HPDE6-E6E7 (cell line): Measurements from ENCODE around the gene EEF2K.
A peak's percentile ranks its signal among the peaks of the same experiment; 100 is the strongest.
"Not testable (repeated sequence)": the region's sequence is repeated elsewhere in the genome, so short reads cannot be mapped to it uniquely, and the experiment has no call there.

Experiments used
- DNase-seq: peaks from one replicate; pipeline ENCODE4 v3.0.0; 2011; ENCODE audit warnings: missing footprints; ENCODE audit errors: extremely low spot score

Gene EEF2K

DNA sequence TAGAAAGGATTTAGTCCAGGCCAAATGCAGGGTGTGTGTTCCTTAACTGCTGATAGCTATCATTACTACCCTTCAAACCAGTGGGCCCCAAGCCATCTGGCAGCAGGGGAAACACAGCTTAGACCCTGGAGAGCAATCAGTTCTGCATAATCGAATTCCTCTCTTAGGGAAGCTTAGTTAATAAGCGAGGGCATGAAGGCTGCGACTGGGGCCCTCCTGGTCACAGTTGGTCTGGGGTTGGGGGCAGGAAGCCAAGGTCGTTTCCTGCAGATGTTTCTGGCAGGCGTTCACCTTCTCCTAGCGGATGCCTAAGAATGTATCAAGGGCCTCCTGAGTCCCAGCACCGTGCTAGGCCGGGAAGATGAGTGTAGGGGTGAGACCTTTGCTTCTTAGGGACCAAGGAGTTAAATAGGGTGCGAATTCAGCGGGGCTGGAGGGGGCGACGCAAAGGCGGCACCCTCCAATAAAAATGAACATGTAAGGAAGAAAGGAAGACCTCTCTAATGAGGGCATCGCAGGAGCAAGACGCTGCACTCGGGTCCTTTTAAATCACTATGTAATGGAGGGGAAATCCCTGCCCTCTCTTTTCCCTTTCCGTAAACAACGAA, 16.5 kb upstream of the EEF2K start:
- no peak for DNase-seq

GRCh38 chr16:22190081-22190775, 15.8 kb upstream of the EEF2K start:
- peak; percentile 86 for DNase-seq

DNA sequence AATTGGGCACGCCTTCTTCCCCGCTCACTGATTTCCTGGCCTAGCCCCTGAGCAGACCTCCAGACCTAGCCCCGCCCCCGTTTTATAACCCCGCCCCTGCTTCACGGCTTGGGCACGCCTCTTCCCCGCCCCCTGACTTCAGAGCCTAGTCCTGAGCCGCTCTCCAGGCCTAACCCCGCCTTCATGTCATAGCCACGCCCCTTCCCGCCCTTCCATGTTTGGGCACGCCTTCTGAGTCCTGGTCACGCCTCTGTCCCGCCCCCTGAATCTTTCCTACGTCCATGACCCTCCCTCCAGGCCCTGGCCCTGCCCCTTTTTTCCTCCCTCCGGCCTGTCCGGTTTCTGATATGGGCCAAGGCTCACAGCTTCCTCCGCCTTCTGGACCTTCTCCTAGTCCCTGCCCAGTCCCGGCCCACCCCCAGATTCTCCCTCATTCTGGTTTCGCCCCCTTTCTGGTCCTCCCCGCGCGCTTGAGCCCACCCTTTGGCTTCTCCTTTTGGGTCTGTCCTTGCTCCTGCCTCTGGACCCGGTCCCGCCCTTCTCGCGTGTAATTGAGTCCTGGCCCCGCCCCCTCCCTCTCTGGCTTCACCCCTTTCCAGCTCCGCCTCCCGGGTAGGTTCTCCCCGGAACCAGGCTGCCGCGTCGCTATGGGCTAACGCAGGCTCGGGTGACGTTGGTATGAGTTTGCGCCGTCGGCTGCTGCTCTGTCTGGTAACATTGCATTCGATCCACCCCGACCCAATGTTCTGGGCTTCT, 15.1 kb upstream of the EEF2K start:
- peak; percentile 76 for DNase-seq

- no peak for DNase-seq
Observed at GRCh38 chr16:22191532-22192260, 14.4 kb upstream of the EEF2K start.

DNA sequence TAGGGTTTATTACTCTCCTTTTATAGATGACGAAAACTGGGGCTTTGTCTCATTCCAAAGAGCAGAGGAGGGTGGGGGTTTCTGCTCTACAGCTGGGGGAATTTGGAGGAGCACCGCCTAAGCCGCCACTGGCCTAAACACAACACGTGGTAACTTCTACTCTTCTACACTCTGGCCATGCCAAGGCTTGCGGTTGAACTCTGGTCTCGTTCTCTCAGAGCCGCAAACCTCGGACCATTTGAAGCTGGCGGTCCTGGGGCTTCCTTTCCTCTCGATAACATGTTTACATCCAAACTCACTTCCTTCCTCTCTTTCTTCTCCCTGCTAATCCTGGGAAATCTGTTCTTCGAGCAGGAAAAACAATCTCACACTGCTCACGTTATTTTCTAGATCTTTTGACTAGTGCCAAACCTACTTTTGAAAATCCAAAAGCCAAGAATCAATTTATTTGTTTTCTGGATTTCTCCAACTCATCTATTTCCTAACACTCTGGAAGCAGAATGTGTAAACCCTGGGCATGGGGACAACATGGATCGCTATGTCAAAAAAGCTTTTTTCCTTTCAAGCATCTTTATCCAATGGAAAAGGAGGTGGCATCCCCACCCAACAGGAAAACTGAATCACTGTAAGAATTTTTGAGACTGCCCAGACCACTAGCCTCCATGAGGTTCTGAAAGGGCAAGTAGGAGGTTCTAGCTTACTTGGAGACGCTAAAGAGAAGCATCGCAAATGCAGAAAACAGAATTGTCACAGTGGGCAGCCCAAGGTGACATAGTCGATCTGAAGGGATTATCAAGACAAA, 13.6 kb upstream of the EEF2K start:
- DNase-seq = no peak

DNA sequence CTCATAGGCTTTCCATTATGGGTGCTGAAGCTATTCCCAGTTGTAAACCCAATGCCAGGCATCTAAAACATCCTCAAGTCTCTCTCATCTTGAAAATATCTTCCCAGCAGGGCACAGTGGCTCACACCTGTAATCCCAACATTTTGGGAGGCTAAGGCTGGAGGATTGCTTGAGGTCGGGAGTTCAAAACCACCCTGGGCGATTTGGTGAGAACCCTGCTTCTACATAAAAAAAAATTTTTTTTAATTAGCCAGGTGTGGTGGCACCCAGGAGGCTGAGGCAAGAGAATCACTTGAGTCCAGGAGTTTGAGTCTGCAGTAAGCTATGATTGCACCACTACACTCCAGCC, 13.0 kb upstream of the EEF2K start:
- DNase-seq = no peak

DNA sequence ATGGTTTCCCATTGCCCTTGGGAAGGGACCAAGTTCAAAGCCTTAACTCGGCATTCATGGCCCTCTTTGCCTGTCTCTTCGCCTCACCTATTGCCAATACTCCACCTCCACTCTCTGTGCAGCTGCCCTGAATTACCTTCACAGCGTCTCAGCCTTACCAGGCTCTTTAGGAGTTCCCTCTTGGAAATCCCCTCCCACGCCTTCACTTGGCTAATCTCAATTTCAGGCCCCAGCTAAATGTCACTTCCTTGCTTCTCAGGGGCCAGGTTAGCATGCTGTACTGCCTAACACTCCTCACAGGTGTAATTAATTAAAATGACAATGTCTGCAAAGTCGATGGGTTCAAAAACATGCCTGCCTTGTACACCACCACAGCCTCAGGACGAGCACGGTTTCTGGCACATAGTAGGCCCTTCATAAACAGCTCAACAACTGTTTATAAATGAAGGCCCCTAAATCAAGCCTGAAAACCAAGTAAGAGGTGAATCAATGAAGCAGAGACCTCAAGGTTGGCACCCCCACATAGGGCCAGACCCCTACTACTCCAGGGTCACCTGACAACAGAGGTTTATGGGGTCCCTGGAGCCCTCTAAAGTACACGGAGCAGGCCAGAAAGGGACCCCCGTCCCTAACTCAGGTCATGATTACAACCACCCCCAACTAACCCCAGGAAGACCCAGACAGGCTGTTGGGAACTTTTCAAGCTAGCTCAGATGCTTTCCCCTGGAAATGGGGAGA, 11.2 kb upstream of the EEF2K start:
- DNase-seq = no peak

- no peak for DNase-seq
Observed at GRCh38 chr16:22195445-22195694, 10.7 kb upstream of the EEF2K start.

- no peak for DNase-seq
Observed at GRCh38 chr16:22195695-22196558, 10.2 kb upstream of the EEF2K start.

DNA sequence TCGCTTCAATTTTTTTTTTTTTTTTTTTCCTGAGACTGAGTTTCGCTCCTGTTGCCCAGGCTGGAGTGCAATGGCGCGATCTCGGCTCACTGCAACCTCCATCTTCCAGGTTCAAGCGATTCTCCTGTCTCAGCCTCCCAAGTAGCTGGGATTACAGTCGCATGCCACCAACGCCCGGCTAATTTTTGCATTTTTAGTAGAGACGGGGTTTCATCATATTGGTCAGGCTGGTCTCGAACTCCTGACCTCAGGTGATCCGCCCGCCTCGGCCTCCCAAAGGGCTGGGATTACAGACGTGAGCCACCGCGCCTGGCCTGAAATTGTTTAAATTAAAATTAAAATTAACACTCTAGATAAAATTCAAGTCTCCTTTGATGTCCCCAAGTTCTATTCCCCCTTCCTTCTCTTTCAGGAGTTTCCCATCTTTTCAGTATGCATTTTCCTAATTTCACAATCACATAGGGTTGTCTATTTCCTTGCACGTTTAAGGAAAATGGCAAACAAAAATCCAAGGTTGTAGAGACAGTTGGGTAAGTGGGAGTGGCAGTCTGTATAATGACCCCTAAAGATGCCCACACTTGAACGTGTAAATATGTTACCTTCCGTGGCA, 9.4 kb upstream of the EEF2K start:
- DNase-seq = not testable (repeated sequence)

- DNase-seq = no peak
Observed at GRCh38 chr16:22198547-22199293, 7.4 kb upstream of the EEF2K start.

- DNase-seq = no peak
Observed at GRCh38 chr16:22202261-22202637, 3.8 kb upstream of the EEF2K start.

DNA sequence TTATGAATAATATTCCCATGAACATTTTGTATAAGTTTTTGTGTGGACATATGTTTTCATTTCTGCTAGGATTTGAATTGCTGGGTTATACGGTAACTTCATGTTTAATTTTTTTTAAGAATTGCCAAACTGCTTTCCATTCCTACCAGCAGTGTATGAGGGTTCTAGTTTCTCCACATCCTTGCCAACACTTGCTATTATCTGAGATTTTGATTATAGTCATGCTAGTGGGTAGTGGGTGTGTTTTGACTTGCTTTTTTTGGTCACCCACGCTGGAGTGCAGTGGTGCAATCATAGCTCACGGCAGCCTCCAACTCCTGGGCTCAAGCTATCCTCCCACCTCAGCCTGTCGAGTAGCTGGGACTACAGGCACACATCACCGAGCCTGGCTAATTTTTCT, 3.0 kb upstream of the EEF2K start:
- no peak for DNase-seq

DNA sequence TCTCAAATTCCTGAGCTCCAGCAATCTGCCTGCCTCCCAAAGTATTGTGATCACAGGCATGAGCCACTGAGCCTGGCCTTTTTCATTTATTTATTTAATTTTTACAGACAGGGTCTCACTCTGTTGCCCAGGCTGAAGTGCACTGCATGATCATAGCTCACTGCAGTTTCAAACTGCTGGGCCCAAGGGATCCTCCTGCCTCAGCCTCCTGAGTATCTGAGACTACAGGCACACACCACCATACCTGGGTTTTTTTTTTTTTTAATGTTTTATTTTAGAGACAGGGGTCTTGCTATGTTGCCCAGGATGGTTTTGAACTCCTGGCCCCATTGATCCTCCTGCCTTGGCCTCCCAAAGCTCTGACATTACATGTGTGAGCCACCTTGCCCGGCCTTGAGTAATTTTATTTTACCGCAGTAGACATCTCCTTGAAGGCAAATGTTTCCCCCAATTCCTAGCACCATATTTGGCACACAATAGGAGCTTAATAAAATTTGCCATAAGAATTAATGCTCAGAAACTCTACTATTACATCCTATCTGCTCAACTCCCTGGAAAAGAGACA, 1.9 kb upstream of the EEF2K start:
- DNase-seq = no peak

DNA sequence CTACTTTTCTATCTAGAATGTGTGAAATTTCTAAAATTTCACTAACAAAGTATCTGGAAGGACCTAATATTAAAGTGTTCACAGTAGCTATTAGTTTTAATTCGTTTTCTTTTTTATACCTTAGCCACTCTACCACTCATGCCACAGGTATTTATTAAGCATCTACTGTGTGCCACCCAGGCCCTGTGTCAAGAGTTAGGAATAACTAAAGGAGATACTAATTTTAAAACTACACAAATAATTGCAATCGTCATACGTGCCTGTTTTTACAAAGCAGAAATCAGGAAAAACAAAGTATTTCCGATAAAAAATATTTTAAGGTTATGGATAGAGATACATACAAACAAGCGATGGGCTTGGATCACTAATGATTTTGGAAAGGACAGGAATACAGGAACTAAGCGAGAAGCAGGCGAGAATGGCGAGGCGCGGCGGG, 483 bp upstream of the EEF2K start:
- DNase-seq = no peak

DNA sequence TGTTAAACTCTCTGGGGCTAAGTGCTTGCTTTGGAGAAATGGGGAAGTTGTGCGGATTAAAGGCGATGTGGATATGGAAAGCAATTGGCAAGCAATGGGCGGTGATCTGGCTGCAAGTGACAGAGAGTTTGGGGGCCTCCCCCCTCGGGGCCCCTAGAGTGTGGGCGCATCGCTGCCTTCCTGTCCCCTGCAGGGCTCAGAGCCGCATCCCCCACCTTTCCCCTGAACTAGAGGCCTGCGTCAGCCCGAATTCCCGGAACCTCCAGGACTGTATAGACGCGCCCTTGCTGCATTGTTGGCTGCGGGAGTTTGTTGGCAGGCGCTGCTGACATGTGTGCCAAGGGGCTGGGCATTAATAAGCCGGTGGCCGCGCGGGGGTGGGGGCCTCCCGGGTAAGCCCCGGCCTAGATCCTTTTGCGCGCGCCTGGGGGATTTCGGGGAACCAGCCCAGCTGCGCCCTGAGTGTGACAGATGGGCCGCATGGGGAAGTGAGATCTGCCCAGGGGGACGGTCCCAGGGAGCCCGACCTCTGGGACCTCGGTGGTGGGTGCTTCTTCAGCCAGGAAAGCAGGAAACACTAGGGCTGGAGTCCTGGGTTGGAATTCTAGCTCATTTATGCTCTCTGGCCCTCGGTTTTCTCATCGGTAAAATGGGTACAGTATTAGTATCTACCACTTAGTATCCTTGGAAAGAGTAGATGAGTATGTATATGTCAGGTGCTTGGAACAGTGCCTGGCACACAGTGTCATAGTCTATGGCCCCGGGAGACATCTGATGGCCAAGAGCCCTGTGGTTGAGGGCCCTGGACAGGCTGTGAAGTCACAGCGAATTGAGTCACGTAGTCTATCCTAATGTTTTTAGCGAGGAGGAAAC, 1.0 kb downstream of the EEF2K start:
- no peak for DNase-seq

DNA sequence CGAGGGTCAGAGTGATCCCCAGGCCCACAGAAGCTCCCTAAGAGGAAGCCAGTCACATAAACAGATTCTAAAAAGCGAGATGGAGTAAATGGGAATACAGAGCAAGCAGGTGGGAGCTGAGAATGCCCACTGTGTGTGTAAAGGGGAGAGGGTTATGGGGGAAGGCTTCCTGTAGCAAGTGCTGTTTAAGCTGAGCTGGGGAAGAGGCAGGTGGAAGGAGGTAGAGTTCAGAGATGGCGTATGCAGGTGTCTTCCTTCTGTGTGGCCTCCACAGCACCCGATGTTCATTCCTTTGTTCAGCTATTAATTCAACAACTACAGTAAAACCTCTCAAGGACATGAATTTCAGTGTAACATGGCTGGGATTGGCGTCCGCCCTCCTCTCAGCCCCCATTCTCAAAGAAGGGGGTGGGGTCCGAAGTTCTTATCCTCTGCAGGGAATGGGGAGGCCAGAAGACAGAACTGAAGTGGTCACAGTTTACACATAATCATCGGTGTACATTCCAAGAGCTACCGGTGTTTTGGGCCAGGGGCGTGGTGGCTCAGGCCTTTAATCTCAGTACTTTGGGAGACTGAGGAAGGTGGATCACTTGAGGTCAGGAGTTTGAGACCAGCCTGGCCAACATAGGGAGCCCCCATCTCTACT, 1.8 kb downstream of the EEF2K start:
- DNase-seq = no peak
